Heart right ventricle (tissue), 16 donors: ENCODE data around the gene MRGPRF. TPM values are rescaled to one million over a fixed set of nuclear protein-coding genes. Genes with fewer than 3 reads are reported as not detected.
A peak's percentile ranks its signal among the peaks of the same experiment; 100 is the strongest.

Source experiments
- ATAC-seq, 8 donors: fragments of 200-7000 bp; cut with Tn5 transposase; one replicate each; pipeline ENCODE4 v1.9.1; 2020; ENCODE audit warnings: mild to moderate bottlenecking in 8 of 8, moderate library complexity in 8 of 8, moderate number of reproducible peaks in 1 of 8
- DNase-seq, 2 donors: peaks; one replicate each; pipeline ENCODE4 v3.0.0-alpha.2; 2020
- H3K27ac ChIP-seq, 10 donors: fragments of 200-600 bp; sonication (generic) in 2 of 10; one replicate each; pipeline versions ENCODE4 v1.5.0 to v1.8.0; 2020 to 2022; ENCODE audit warnings: mild to moderate bottlenecking in 3 of 10
- H3K27me3 ChIP-seq, 7 donors: fragments of 200-600 bp; one replicate each; pipeline ENCODE4 v1.8.0; 2021 to 2022; ENCODE audit warnings: mild to moderate bottlenecking in 2 of 7
- H3K36me3 ChIP-seq, 9 donors: fragments of 200-600 bp; sonication (generic) in 1 of 9; one replicate each; pipeline versions ENCODE4 v1.5.0 to v1.8.0; 2020 to 2022; ENCODE audit warnings: mild to moderate bottlenecking in 2 of 9
- H3K4me1 ChIP-seq, 9 donors: fragments of 200-600 bp; sonication (generic) in 1 of 9; one replicate each; pipeline versions ENCODE4 v1.5.0 to v1.8.0; 2020 to 2022; ENCODE audit warnings: mild to moderate bottlenecking in 4 of 9
- H3K4me3 ChIP-seq, 10 donors: fragments of 200-600 bp; sonication (generic) in 2 of 10; one replicate each; pipeline versions ENCODE4 v1.5.0 to v1.8.0; 2020 to 2022; ENCODE audit warnings: mild to moderate bottlenecking in 7 of 10, moderate library complexity in 2 of 10
- H3K9me3 ChIP-seq, 11 donors: fragments of 200-600 bp in 10 of 11; sonication (generic) in 2 of 11; one replicate each; pipeline versions ENCODE4 v1.5.0 to v1.8.0; 2013 to 2022; ENCODE audit warnings: mild to moderate bottlenecking in 2 of 11, control low read depth in 1 of 11, moderate library complexity in 1 of 11
- WGBS, 2 donors: extraction: QIAGEN DNeasy Blood & Tissue Kit; methylation state at CpG; one replicate each; pipeline ENCODE4 v1.1.7; 2013; ENCODE audit warnings: inconsistent platforms in 1 of 2; 5-methylcytosine and 5-hydroxymethylcytosine counted together
- intact Hi-C, 10 donors: fragments of 100-400 bp; cut with DNase I; formaldehyde crosslinking; loops; one replicate each; pipeline versions ENCODE4 v1.11.1 to v1.14.2; 2022
- polyA plus RNA-seq, 2 donors: library from polyadenylated mRNA; stranded (reverse); fragments of 200-250 nt; gene quantifications; one replicate each; pipeline ENCODE4 v1.2.3, GENCODE V29; 2013
- total RNA-seq, 10 donors: library from RNA; stranded (reverse); fragmentation: NEBNext Ultra II Directional in 3 of 10; extraction: Animal tissue kit (Norgen Biotek cat#: 25700) in 3 of 10; gene quantifications; one replicate each; pipeline versions ENCODE4 v1.2.1 to v1.2.4, GENCODE V29; 2021 to 2023
- TF ChIP-seq, protein P1 (sequence below), 9 donors: fragments of 200-600 bp; sonication (generic) in 2 of 9; IDR thresholded peaks; one replicate each; pipeline versions ENCODE4 v1.5.0 to v1.8.0; 2021 to 2022; ENCODE audit warnings: antibody characterized with exemption in 9 of 9, mild to moderate bottlenecking in 5 of 9, moderate library complexity in 1 of 9
- donor health status: Arrhythmogenic right ventricular cardiomyopathy.
- donor health status: ischemic (EF 13 %, LVEDD 7.1; RV severe dilation, severe dysfunction).
- donor health status: healthy with polysubstance abuse.
- donor health status: DM: no; HTN: yes; CAD: no.
- donor health status: DM: no; HTN: no; CAD: no.
- donor health status: ischemic (EF 25% LVEDD 6.9; RV normal size, moderate dysfunction).
- donor health status: ischemic (EF 25% LVEDD 5.7; RV mildly dilated, moderate dysfunction).
- donor health status: healthy.
- donor health status: DM: yes; HTN: yes; CAD: no.
- donor health status: Ischemic cardiomyopathy.
- donor health status: ischemic (EF 35%, LVEDD 5.7; RV mildly dilated, moderate dysfunction).
- donor health status: nonischemic (EF 11% LVEDD 7.7; RV severe dilation, severe dysfunction).
- donor health status: DM: yes; HTN: yes; CAD: no.
- donor health status: PGD.
- donor health status: ischemic (EF 29% LVEDD 5.4; RV normal size, mild dysfunction).
- donor health status: nonischemic (EF 23%, LVEDD 6.1; RV moderate dilation, normal function).

Gene MRGPRF
- total and polyA plus RNA-seq, 12 donors: 0.98 to 10.7 (median 2.4) TPM

DNA sequence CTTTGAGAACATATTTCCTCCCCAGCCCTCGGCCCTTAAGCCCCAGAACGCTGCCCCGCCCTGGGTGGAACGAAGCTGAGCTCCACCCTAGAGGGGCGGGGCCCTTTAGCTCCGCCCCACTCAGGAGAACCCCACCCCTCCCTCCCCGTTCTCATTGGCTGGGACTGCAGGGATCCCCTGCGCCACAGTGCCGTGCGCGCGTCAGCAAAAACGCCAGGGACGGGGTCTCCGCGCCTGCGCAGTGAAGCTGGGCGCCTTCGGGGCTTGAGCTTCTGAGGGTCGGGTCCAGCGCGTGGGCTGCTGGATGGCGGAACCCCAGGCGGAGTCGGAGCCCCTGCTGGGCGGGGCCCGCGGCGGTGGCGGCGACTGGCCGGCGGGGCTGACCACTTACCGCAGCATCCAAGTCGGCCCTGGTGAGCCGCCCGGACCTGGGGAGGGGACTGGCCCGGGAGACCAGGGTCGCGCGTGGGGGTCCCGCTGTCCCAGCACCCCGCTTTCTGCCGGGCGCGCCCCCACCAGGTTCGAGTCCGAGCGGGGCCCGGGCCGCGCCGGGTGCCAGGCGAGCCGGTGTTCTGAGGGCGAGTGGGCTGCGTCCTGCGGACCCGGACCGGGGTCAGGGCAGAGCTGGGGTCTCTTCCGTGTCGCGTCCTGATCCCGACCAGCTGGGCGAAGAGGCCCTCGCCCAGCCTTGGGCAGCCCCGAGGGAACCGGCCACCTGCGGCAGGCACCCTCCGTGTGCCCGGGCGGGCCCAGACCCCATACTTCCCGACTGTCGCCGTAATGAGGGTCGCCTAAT is 35.8 kb upstream of the MRGPRF start, which contains the start of gene TPCN2:
TSS of gene TPCN2 (plus strand) at position 239 of the 796 bp plus-strand sequence. CDS start at position 305, 66 bp downstream.
- Histone ChIP-seq H3K4me1 (peaks cover 4 to 60% (median 48%) of the 10 kb centered on the region in 9 donors), H3K27me3 (no peaks in the 10 kb centered on the region), H3K36me3 (peaks cover 0 to 3% (median 0%) of the 10 kb centered on the region in 9 donors), H3K4me3 (peak within 1 kb of the TSS; percentile 88 to 99 (median 94)), H3K9me3 (no peaks in the 10 kb centered on the region), H3K27ac (peak within 1 kb of the TSS; percentile 66 to 99 (median 93))
- WGBS, 2 donors: 0% methylated on average over 67 to 76 of the region's 76 CpGs
- peak; percentile 87 to 96 (median 94) for ATAC-seq
- TF ChIP-seq, protein P1, sequence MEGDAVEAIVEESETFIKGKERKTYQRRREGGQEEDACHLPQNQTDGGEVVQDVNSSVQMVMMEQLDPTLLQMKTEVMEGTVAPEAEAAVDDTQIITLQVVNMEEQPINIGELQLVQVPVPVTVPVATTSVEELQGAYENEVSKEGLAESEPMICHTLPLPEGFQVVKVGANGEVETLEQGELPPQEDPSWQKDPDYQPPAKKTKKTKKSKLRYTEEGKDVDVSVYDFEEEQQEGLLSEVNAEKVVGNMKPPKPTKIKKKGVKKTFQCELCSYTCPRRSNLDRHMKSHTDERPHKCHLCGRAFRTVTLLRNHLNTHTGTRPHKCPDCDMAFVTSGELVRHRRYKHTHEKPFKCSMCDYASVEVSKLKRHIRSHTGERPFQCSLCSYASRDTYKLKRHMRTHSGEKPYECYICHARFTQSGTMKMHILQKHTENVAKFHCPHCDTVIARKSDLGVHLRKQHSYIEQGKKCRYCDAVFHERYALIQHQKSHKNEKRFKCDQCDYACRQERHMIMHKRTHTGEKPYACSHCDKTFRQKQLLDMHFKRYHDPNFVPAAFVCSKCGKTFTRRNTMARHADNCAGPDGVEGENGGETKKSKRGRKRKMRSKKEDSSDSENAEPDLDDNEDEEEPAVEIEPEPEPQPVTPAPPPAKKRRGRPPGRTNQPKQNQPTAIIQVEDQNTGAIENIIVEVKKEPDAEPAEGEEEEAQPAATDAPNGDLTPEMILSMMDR (IDR thresholded peaks at IDR 0.05): no peak
- peak; percentile 92 to 95 for DNase-seq
- intact Hi-C loops: loop anchor here in 6 of 10 donors (10.0 kb wide), 1 partner anchor 124 kb away; no protein-coding TSS in a partner anchor

DNA sequence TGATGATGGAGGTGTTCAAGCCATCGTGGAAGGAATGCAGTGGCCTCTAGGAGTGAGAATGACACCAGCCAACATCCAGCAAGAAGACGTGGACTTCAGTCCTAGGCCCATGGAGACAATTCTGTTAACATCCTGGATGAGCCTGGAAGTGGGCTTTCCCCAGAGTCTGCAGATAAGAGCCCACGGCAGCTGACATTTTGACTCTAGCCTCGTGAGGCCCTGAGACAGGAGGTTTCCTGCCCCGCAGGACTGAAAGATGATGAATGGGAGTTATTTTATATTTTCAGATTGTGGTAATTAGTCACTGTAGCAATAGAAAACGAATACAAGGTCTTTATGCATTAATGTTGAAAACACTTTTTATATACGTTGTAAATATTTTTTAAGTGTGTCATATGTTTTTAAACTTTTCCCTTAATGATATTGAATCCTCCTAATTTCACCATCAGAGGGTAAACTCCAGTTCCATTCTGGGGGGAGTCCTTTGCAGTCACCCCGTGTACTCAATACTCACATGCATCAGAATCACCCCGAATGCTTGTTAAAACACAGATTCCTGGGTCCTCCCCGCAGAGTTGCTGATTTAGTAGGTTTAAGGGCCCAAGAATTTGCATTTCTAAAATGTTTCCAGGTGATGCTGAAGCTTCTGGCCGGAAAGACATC is 35.1 kb upstream of the MRGPRF start:
- H3K9me3 ChIP-seq: no peaks in the 10 kb centered on the region
- peak overlapping the region in 9 of 10 donors; percentile 39 to 99 (median 93) for H3K27ac ChIP-seq
- H3K4me3 ChIP-seq: peak overlapping the region in 9 of 10 donors; percentile 88 to 99 (median 94)
- intact Hi-C loops: loop anchor here in 6 of 10 donors (10.0 kb wide), 1 partner anchor 123 kb away; no protein-coding TSS in a partner anchor
- peaks cover 4 to 52% (median 43%) of the 10 kb centered on the region in 9 donors for H3K4me1 ChIP-seq
- DNase-seq (no peak), ATAC-seq (no peak)
- WGBS, 2 donors: 22 to 27% methylated on average over 11 of the region's 11 CpGs
- no peaks in the 10 kb centered on the region for H3K27me3 ChIP-seq
- TF ChIP-seq, protein P1 (IDR thresholded peaks at IDR 0.05): no peak
- H3K36me3 ChIP-seq: no peaks in the 10 kb centered on the region

DNA sequence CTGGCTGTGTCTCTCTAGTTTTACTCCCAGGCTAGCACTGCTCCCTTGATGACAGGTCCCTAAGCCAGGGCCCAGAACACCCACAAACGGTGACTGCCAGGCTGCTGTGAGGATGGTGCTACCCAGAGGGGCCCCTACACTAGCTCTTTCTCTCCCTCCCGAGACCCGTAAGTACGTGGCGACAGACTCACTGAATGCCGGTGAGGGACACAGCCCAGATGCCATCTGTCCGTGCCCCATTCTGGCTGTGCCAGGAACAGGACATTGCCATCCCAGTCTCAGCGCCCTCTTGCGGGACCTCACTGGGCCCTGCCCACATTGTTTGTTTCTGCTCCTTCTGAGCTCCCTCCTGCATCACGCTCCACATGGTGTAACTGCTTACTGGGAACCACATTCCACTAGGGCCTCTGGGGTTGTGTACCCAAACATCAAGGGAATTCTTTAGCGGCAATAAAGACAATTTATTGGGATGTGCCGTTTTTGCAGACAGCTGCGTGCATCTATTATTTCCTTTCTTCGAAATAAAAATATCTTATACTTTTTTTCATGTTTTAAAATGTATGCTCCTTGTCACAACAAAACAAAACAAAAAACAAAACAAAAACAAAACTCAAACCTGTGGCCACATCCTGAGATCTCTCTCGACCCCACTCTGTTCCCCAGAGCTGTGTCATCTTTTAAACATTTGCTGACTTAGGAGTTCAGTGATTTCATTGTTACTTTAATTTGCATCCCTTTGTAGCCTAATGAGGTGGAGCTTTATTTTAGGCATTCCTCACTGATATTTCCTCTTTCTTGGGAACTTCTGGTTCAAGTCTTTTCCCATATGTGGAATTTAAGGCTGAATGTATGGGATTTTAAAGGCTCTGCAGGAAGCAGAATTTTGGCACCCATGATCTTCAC is 31.3 kb upstream of the MRGPRF start:
- Histone ChIP-seq H3K4me3 (no peak overlapping the region), H3K4me1 (peaks cover 0 to 35% (median 13%) of the 10 kb centered on the region in 9 donors), H3K36me3 (no peaks in the 10 kb centered on the region), H3K27me3 (no peaks in the 10 kb centered on the region), H3K9me3 (no peaks in the 10 kb centered on the region), H3K27ac (peak overlapping the region in 7 of 10 donors; percentile 16 to 60 (median 43))
- TF ChIP-seq, protein P1 (IDR thresholded peaks at IDR 0.05): peak in 8 of 9 donors; percentile 32 to 75 (median 58)
- intact Hi-C loops: loop anchor here in 8 of 10 donors (5.0 to 10.0 kb wide), 2 partner anchors 117 to 120 kb away; no protein-coding TSS in a partner anchor
- WGBS, 2 donors: 25 to 33% methylated on average over 15 of the region's 15 CpGs
- ATAC-seq (peak; percentile 42 to 86 (median 74)), DNase-seq (peak; percentile 74 to 75)
